Brain pericyte (primary cell): ENCODE measurements around the gene SENP7.
"Not testable (repeated sequence)": the region's sequence is repeated elsewhere in the genome, so short reads cannot be mapped to it uniquely, and the experiment has no call there.

ENCODE experiments used
- DNase-seq: peaks from one replicate; pipeline ENCODE4 v3.0.0-alpha.2; 2012; ENCODE audit warnings: low read depth, low spot score

SENP7 gene

GRCh38 chr3:101521211-101521701 is 8.2 kb upstream of the SENP7 start:
- no peak for DNase-seq

GRCh38 chr3:101519685-101520365 is 6.8 kb upstream of the SENP7 start:
- DNase-seq = no peak

- no peak for DNase-seq
These were observed 5.4 kb upstream of the SENP7 start for GRCh38 chr3:101518421-101518871.

- peak; percentile 31 for DNase-seq
These were observed 491 bp upstream of the SENP7 start for GRCh38 chr3:101513419-101513986.

- DNase-seq = no peak
These were observed 691 bp downstream of the SENP7 start for GRCh38 chr3:101512396-101512645.

- no peak for DNase-seq
These were observed 3.2 kb downstream of the SENP7 start for GRCh38 chr3:101509811-101510210.

GRCh38 chr3:101509281-101509680 is 3.7 kb downstream of the SENP7 start:
- DNase-seq = no peak

GRCh38 chr3:101501783-101502182 is 11.2 kb downstream of the SENP7 start:
- no peak for DNase-seq

- no peak for DNase-seq
These were observed 12.8 kb downstream of the SENP7 start for GRCh38 chr3:101500208-101500607.

- DNase-seq = no peak
These were observed 15.2 kb downstream of the SENP7 start for GRCh38 chr3:101497803-101498202.

GRCh38 chr3:101495552-101495951 is 17.5 kb downstream of the SENP7 start:
- no peak for DNase-seq

GRCh38 chr3:101484805-101485620 is 28.0 kb downstream of the SENP7 start:
- peak; percentile 12 for DNase-seq

- DNase-seq = no peak
These were observed 34.0 kb downstream of the SENP7 start for GRCh38 chr3:101478980-101479379.

- DNase-seq = not testable (repeated sequence)
These were observed 38.0 kb downstream of the SENP7 start for GRCh38 chr3:101474841-101475552.

- DNase-seq = not testable (repeated sequence)
These were observed 44.3 kb downstream of the SENP7 start for GRCh38 chr3:101468676-101469075.

- not testable (repeated sequence) for DNase-seq
These were observed 45.7 kb downstream of the SENP7 start for GRCh38 chr3:101467310-101467663.

- no peak for DNase-seq
These were observed 46.3 kb downstream of the SENP7 start for GRCh38 chr3:101466465-101467309.

- no peak for DNase-seq
These were observed 48.8 kb downstream of the SENP7 start for GRCh38 chr3:101464235-101464634.

GRCh38 chr3:101461451-101461850 is 51.6 kb downstream of the SENP7 start:
- no peak for DNase-seq

- no peak for DNase-seq
These were observed 54.6 kb downstream of the SENP7 start for GRCh38 chr3:101458387-101458786.

- no peak for DNase-seq
These were observed 58.4 kb downstream of the SENP7 start for GRCh38 chr3:101454629-101455028.
